ENCODE measurements around the gene NAA40.

DNA sequence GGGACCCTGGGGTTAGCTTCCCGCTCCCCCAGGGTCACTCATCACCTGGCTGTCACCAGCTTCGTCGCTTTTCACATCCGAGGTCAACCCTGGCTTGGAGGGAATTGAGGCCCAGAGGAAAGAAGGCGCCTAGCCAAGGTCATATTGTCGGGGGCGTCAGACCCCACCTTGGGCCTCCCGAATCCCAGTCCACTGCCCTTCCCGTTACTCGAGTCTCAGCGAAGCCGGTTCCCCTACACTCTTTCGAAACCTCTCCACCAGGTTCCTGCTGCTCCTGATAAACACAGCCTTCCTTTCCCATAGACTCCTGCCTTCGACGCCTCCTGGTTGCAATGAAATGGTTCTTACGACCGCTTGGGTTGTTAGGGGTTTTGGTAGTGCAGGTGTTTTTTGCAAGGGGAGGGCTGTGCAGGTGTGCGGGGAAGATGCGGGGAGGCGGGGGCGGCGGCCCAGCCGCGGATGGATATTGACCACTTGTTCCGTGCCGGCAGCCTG, 642 bp downstream of the NAA40 start:
- TF ChIP-seq MAFK (IDR thresholded peaks at IDR 0.05; ENCODE audit: low read depth, low read length) (no peak), MXI1 (IDR thresholded peaks at IDR 0.05; ENCODE audit: borderline replicate concordance, low read depth, low read length) (no peak), POLR2A (IDR thresholded peaks at IDR 0.05; ENCODE audit: low read depth, low read length) (no peak), SMC3 (IDR thresholded peaks at IDR 0.05; ENCODE audit: low read depth, low read length) (no peak), BHLHE40 (IDR thresholded peaks at IDR 0.05; ENCODE audit: low read depth, low read length) (no peak), RFX5 (IDR thresholded peaks at IDR 0.05; ENCODE audit: low read depth, low read length) (no peak), CEBPB (IDR thresholded peaks at IDR 0.05; ENCODE audit: low read depth, low read length) (no peak), CHD1 (IDR thresholded peaks at IDR 0.05; ENCODE audit: low read depth, low read length) (no peak)
- TF ChIP-seq, protein P1, sequence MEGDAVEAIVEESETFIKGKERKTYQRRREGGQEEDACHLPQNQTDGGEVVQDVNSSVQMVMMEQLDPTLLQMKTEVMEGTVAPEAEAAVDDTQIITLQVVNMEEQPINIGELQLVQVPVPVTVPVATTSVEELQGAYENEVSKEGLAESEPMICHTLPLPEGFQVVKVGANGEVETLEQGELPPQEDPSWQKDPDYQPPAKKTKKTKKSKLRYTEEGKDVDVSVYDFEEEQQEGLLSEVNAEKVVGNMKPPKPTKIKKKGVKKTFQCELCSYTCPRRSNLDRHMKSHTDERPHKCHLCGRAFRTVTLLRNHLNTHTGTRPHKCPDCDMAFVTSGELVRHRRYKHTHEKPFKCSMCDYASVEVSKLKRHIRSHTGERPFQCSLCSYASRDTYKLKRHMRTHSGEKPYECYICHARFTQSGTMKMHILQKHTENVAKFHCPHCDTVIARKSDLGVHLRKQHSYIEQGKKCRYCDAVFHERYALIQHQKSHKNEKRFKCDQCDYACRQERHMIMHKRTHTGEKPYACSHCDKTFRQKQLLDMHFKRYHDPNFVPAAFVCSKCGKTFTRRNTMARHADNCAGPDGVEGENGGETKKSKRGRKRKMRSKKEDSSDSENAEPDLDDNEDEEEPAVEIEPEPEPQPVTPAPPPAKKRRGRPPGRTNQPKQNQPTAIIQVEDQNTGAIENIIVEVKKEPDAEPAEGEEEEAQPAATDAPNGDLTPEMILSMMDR (conservative IDR thresholded peaks at IDR 0.05; ENCODE audit: low read depth, low read length): no peak
- TF ChIP-seq, protein P2, sequence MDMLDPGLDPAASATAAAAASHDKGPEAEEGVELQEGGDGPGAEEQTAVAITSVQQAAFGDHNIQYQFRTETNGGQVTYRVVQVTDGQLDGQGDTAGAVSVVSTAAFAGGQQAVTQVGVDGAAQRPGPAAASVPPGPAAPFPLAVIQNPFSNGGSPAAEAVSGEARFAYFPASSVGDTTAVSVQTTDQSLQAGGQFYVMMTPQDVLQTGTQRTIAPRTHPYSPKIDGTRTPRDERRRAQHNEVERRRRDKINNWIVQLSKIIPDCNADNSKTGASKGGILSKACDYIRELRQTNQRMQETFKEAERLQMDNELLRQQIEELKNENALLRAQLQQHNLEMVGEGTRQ (IDR thresholded peaks at IDR 0.05; ENCODE audit: low read depth, low read length): no peak
